ENCODE data around the gene FTO. TPM values are rescaled to one million over a fixed set of nuclear protein-coding genes. Genes with fewer than 3 reads are reported as not detected.
A peak's percentile ranks its signal among the peaks of the same experiment; 100 is the strongest.

FTO gene
- total and polyA plus RNA-seq, 2 of the 13 experiments (the other 11 are each of a cell fraction or from before 2014, with no cell fraction given): 41.6 to 55.8 TPM

DNA sequence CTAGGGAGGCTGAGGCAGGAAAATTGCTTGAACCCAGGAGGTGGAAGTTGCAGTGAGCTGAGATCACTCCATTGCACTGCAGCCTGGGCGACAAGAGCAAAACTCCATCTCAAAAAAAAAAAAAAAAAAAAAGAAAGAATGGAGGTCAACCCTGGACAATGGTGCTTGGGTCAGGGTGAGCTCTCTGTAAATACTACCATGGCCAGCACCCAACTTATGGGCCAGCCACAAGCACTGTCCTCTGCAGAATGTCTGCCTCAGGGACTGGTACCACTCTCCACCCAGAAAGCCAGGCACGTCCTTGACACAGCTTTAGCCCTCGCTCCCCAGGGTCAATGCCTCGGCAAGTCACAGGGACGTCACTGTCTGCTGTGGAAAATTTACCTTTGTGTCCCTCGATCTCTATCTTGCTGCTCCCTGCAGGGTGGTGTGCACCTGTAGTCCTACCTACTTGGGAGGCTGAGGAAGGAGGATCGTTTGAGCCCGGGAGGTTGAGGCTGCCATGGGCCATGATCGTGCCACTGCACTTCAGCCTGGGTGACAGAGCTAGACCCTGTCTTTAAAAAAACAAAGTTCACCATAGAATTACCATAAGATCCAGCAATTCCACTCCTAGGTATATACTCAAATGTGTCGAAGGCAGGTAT lies 459.4 kb downstream of the FTO start (continued):
- TF ChIP-seq, protein P1, sequence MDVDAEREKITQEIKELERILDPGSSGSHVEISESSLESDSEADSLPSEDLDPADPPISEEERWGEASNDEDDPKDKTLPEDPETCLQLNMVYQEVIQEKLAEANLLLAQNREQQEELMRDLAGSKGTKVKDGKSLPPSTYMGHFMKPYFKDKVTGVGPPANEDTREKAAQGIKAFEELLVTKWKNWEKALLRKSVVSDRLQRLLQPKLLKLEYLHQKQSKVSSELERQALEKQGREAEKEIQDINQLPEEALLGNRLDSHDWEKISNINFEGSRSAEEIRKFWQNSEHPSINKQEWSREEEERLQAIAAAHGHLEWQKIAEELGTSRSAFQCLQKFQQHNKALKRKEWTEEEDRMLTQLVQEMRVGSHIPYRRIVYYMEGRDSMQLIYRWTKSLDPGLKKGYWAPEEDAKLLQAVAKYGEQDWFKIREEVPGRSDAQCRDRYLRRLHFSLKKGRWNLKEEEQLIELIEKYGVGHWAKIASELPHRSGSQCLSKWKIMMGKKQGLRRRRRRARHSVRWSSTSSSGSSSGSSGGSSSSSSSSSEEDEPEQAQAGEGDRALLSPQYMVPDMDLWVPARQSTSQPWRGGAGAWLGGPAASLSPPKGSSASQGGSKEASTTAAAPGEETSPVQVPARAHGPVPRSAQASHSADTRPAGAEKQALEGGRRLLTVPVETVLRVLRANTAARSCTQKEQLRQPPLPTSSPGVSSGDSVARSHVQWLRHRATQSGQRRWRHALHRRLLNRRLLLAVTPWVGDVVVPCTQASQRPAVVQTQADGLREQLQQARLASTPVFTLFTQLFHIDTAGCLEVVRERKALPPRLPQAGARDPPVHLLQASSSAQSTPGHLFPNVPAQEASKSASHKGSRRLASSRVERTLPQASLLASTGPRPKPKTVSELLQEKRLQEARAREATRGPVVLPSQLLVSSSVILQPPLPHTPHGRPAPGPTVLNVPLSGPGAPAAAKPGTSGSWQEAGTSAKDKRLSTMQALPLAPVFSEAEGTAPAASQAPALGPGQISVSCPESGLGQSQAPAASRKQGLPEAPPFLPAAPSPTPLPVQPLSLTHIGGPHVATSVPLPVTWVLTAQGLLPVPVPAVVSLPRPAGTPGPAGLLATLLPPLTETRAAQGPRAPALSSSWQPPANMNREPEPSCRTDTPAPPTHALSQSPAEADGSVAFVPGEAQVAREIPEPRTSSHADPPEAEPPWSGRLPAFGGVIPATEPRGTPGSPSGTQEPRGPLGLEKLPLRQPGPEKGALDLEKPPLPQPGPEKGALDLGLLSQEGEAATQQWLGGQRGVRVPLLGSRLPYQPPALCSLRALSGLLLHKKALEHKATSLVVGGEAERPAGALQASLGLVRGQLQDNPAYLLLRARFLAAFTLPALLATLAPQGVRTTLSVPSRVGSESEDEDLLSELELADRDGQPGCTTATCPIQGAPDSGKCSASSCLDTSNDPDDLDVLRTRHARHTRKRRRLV (CRISPR knock-in tag; IDR thresholded peaks at IDR 0.05): no peak
- TF ChIP-seq EEA1 (CRISPR knock-in tag; IDR thresholded peaks at IDR 0.05; ENCODE audit: borderline replicate concordance): no peak
- TF ChIP-seq KLF13 (CRISPR knock-in tag; IDR thresholded peaks at IDR 0.05): 0 out of 2 replicates have a peak, but pooled peaks have one; percentile 51
- no peak for TF ChIP-seq ATF7-NPFF (CRISPR knock-in tag; IDR thresholded peaks at IDR 0.05; ENCODE audit: low read depth)
- TF ChIP-seq, protein P2, sequence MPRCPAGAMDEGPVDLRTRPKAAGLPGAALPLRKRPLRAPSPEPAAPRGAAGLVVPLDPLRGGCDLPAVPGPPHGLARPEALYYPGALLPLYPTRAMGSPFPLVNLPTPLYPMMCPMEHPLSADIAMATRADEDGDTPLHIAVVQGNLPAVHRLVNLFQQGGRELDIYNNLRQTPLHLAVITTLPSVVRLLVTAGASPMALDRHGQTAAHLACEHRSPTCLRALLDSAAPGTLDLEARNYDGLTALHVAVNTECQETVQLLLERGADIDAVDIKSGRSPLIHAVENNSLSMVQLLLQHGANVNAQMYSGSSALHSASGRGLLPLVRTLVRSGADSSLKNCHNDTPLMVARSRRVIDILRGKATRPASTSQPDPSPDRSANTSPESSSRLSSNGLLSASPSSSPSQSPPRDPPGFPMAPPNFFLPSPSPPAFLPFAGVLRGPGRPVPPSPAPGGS (CRISPR knock-in tag; IDR thresholded peaks at IDR 0.05): no peak
- TF ChIP-seq, protein P3, sequence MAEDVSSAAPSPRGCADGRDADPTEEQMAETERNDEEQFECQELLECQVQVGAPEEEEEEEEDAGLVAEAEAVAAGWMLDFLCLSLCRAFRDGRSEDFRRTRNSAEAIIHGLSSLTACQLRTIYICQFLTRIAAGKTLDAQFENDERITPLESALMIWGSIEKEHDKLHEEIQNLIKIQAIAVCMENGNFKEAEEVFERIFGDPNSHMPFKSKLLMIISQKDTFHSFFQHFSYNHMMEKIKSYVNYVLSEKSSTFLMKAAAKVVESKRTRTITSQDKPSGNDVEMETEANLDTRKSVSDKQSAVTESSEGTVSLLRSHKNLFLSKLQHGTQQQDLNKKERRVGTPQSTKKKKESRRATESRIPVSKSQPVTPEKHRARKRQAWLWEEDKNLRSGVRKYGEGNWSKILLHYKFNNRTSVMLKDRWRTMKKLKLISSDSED (CRISPR knock-in tag; IDR thresholded peaks at IDR 0.05): no peak
- TF ChIP-seq, protein P4, sequence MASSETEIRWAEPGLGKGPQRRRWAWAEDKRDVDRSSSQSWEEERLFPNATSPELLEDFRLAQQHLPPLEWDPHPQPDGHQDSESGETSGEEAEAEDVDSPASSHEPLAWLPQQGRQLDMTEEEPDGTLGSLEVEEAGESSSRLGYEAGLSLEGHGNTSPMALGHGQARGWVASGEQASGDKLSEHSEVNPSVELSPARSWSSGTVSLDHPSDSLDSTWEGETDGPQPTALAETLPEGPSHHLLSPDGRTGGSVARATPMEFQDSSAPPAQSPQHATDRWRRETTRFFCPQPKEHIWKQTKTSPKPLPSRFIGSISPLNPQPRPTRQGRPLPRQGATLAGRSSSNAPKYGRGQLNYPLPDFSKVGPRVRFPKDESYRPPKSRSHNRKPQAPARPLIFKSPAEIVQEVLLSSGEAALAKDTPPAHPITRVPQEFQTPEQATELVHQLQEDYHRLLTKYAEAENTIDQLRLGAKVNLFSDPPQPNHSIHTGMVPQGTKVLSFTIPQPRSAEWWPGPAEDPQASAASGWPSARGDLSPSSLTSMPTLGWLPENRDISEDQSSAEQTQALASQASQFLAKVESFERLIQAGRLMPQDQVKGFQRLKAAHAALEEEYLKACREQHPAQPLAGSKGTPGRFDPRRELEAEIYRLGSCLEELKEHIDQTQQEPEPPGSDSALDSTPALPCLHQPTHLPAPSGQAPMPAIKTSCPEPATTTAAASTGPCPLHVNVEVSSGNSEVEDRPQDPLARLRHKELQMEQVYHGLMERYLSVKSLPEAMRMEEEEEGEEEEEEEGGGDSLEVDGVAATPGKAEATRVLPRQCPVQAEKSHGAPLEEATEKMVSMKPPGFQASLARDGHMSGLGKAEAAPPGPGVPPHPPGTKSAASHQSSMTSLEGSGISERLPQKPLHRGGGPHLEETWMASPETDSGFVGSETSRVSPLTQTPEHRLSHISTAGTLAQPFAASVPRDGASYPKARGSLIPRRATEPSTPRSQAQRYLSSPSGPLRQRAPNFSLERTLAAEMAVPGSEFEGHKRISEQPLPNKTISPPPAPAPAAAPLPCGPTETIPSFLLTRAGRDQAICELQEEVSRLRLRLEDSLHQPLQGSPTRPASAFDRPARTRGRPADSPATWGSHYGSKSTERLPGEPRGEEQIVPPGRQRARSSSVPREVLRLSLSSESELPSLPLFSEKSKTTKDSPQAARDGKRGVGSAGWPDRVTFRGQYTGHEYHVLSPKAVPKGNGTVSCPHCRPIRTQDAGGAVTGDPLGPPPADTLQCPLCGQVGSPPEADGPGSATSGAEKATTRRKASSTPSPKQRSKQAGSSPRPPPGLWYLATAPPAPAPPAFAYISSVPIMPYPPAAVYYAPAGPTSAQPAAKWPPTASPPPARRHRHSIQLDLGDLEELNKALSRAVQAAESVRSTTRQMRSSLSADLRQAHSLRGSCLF (CRISPR knock-in tag; IDR thresholded peaks at IDR 0.05; ENCODE audit: borderline replicate concordance): no peak
- TF ChIP-seq PHF5A (CRISPR knock-in tag; IDR thresholded peaks at IDR 0.05; ENCODE audit: low read depth, unreplicated experiment): no peak
- TF ChIP-seq ZNF460 (CRISPR knock-in tag; IDR thresholded peaks at IDR 0.05; ENCODE audit: borderline replicate concordance): no peak
- TF ChIP-seq, protein P5, sequence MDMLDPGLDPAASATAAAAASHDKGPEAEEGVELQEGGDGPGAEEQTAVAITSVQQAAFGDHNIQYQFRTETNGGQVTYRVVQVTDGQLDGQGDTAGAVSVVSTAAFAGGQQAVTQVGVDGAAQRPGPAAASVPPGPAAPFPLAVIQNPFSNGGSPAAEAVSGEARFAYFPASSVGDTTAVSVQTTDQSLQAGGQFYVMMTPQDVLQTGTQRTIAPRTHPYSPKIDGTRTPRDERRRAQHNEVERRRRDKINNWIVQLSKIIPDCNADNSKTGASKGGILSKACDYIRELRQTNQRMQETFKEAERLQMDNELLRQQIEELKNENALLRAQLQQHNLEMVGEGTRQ (IDR thresholded peaks at IDR 0.05; ENCODE audit: low read depth, low read length): no peak
- TF ChIP-seq, protein P5 (CRISPR knock-in tag; IDR thresholded peaks at IDR 0.05; ENCODE audit: borderline replicate concordance): no peak
- TF ChIP-seq NKX3-1 (CRISPR knock-in tag; IDR thresholded peaks at IDR 0.05): no peak
